ENCODE data around the gene AQR.
"Not testable (repeated sequence)": the region's sequence is repeated elsewhere in the genome, so short reads cannot be mapped to it uniquely, and the experiment has no call there.

Gene AQR

GRCh38 chr15:34952481-34952880, 17.1 kb downstream of the AQR start:
- no peak for DNase-seq

- no peak for DNase-seq
Observed at GRCh38 chr15:34951993-34952392, 17.5 kb downstream of the AQR start.

DNA sequence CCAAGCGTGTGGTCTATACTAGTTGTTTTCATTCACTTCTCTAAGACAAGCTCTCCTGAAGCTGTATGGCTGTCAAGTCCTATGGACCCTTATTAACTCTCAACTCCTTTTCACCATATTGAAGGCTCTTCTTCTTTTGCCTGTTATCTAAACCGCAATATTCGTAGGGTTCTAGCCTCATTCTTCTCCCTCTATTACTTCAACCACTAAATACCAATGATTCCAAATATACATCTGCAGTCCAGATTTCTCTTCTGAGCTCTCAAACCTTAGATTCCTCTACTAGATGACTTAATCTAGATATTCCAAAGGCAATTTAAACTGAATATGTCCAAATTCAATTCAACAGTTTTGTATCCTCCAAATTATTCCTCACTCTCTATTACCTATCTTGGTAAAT, 24.6 kb downstream of the AQR start:
- no peak for DNase-seq

DNA sequence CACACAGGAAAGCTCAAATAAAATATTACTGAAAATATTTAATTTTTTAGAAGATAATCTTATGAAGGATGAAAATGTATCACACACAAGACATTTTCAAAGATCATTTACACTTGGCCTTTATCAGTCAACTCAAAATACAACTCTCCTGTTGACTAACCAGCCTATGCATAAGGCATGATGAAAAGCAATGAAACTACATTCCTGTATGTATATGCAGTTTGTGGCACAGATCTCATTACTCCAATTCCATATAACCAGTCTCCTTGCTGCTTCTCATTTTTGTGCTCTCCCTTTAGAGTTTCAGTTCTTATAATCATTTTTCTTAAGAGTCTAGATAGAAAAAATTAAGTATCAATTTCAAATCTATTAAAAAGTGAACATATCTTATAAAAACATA, 25.8 kb downstream of the AQR start:
- no peak for DNase-seq

GRCh38 chr15:34943264-34943663, 26.3 kb downstream of the AQR start:
- not testable (repeated sequence) for DNase-seq

GRCh38 chr15:34942363-34942762, 27.2 kb downstream of the AQR start:
- DNase-seq = no peak

GRCh38 chr15:34941831-34942230, 27.7 kb downstream of the AQR start:
- no peak for DNase-seq

GRCh38 chr15:34941185-34941698, 28.3 kb downstream of the AQR start:
- DNase-seq = no peak

DNA sequence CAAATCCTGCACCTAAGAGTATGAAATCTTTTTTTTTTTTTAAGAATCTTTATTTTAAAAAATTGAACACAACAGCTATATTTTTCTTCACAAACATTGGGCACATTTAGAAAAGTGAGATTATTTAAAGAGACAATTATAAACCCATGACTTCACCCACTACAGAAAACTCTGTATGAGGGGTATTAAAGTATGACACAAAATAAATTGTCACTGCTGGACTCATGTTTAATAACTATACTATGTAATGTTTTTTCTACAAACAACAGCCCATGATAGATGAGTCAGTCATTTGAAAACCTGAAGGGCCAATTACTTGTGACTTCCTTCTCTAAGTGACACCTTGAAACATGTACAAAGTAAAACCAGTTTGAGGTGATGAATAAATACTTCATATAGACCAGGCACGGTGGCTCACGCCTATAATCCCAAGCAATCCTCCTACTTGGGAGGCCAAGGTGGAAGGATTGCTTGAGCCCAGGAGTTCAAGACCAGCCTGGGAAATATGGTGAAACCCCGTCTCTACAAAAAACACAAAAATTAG, 36.0 kb downstream of the AQR start:
- no peak for DNase-seq

GRCh38 chr15:34928349-34928748, 41.2 kb downstream of the AQR start:
- not testable (repeated sequence) for DNase-seq

DNA sequence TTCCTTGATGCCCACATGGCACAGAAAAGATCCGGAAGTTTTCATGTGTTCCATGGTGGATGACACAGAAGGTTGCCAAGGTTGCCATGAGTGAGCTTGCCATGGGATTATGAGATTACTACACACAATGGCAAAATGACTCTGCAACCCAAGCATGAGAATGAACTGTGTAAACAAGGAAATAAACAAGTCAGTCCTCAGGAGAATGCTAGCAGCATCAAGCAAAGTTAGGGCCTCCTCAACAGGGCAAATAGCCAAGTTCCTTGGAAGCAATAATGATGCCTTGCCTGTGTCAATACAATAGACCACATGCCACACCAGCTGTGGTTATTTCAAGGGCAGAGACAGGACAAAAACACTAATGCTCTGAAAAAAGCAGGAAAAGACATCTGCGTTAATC, 41.8 kb downstream of the AQR start:
- no peak for DNase-seq

GRCh38 chr15:34914317-34914716, 55.2 kb downstream of the AQR start:
- no peak for DNase-seq

DNA sequence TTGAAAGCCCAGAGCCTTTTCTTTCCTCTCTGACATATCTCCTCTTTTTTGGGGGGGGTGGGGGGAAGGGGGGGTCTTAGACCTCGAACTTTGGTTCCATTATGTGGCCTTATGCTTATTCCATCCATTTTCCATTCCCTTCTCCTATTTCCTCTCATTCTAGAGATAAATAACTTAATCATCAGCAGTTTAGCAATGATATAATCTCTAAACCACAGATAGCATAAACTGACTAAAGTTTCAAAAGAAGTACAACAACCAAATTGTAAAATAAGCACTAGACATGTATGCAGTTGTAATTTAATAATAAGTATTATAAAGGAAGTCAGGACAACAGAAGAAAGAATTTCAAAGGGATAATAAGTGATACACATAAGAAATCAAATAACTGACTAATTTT, 64.5 kb downstream of the AQR start:
- no peak for DNase-seq

- DNase-seq = no peak
Observed at GRCh38 chr15:34904527-34904926, 65.0 kb downstream of the AQR start.

- DNase-seq = no peak
Observed at GRCh38 chr15:34900748-34901147, 68.8 kb downstream of the AQR start.

- DNase-seq = no peak
Observed at GRCh38 chr15:34896183-34896582, 73.4 kb downstream of the AQR start.

DNA sequence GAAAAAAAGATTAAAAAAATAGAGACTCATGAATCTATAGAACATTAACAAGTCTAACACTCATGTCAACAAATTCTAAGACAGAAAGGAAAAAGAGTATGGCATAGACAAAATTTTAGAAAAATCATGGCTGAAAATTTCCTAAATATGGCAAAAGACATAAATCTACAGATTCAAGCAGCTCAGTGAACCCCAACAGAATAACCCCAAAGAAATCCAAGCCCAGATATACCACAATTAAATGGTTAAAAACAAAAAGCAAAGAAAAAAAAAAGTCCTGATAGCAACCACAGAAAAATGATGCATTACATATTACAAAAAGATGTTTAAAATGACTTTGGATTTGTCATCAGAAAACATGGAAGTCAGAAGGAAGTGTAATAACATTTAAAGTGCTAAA, 75.6 kb downstream of the AQR start:
- DNase-seq = no peak

DNA sequence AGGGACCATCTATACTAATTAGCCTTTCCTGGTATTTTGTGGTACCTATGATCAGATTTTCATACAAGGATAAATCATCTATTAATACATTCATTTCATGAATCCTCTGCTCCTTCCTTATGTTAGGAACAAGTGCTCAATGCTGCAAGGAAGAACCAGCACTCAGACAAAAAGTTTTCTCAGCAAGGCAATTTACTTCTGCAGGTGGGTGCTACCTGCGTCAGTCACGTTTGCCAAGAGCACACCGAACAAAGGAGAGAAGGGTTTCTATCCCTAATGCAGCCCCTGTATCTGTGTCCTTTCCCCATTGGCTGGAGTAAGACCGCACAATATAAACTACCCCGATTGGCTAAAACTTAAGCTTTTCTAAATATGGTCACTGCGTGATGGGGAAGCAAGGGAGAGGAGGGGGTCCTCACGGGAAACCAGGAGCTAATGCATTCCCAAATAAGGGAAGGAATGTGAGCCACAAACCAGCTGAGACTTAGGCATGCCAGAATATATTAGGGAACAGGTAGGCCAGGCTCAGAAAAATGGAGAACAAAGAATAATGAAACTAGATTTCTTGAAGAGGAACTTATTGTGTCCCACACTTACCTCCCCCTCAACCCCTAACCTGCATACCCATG, 76.5 kb downstream of the AQR start:
- DNase-seq = no peak

DNA sequence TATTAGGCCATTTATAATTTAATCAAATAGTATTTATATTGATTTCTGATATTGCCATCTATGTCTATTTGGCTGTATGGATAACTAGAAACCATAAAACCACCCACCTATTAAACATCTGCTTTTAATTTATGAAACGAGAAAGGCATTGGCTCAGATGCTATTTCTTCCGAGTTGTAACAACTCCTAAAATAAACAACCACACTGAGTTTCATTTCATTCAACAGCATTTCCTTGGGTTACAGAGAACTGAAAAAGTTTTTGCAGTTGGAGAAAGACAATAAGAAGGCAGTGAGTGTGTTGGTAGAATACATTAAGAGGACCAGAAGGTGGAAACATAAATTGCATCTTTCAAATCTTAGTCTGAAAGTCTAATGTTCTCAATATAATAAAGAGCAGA, 79.1 kb downstream of the AQR start:
- no peak for DNase-seq

GRCh38 chr15:34889476-34889875, 80.1 kb downstream of the AQR start:
- no peak for DNase-seq

GRCh38 chr15:34886134-34886533, 83.4 kb downstream of the AQR start:
- DNase-seq = no peak

- no peak for DNase-seq
Observed at GRCh38 chr15:34883633-34884032, 85.9 kb downstream of the AQR start.

- no peak for DNase-seq
Observed at GRCh38 chr15:34883042-34883441, 86.5 kb downstream of the AQR start.

DNA sequence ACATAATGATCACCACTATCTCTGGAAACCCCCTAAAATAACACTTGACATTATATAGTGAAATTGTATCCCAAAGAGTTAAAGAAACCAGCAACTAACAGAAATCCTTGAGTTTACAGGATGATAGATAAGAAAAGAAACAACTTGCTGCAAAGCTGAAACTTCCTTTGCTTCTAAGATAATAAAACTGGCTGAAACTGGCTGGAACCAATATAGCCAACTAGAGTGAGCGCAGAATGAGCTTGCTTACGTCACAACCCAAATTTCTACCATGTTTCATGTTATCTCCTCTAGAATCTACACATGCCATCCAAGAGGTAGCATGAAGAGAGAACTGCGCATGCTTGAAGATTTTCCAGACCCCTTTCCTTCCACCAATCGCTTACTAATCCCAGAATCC, 90.4 kb downstream of the AQR start:
- DNase-seq = no peak

DNA sequence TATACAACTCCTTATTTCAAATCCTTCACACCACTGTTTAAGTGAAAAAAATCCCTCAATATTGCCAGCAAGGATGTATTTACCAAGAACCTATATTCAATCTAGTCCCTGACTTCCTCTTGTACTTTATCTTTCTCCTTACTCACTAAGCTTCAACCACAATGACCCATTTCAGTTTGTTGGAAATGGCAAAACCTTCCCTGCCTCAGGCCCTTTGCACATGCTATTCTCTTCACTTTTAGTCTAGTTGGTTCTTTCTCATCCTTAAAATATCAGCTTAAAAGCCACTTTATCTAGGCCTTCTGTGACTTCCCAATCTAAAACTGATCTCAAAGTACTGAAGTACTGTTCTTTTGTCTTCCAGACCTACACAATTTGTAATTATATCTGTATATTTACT, 92.9 kb downstream of the AQR start:
- DNase-seq = no peak
